UCSD-AML1 (cell line): Measurements from ENCODE around the gene ATP2A1.

ENCODE experiments used
- DNase-seq: peaks from one replicate; lab custom pipeline; 2025; ENCODE audit not compliant: unreplicated experiment; lab: John Stamatoyannopoulos, UW

ATP2A1 gene

GRCh38 chr16:28878083-28878926, at the start of gene ATP2A1:
Gene ATP2A1, plus strand, starts transcription at chr16:28878488. Its CDS starts 184 bp downstream, at chr16:28878672.
- DNase-seq = no peak

- DNase-seq = no peak
These were observed 48.5 kb upstream of the ATP2A1 start for GRCh38 chr16:28829747-28830146.

GRCh38 chr16:28830531-28830930, 47.8 kb upstream of the ATP2A1 start:
- no peak for DNase-seq

GRCh38 chr16:28834349-28834748, 43.9 kb upstream of the ATP2A1 start:
- no peak for DNase-seq

- DNase-seq = no peak
These were observed 43.1 kb upstream of the ATP2A1 start for GRCh38 chr16:28834873-28835863.

GRCh38 chr16:28835864-28836760, 42.2 kb upstream of the ATP2A1 start:
- DNase-seq = no peak

GRCh38 chr16:28836761-28837064, 41.6 kb upstream of the ATP2A1 start:
- no peak for DNase-seq

GRCh38 chr16:28837672-28838557, 40.4 kb upstream of the ATP2A1 start:
- no peak for DNase-seq

- DNase-seq = no peak
These were observed 39.8 kb upstream of the ATP2A1 start for GRCh38 chr16:28838558-28838918.

GRCh38 chr16:28839004-28839639, 39.2 kb upstream of the ATP2A1 start:
- DNase-seq = no peak

- no peak for DNase-seq
These were observed 38.4 kb upstream of the ATP2A1 start for GRCh38 chr16:28839899-28840298.

- DNase-seq = no peak
These were observed 35.6 kb upstream of the ATP2A1 start for GRCh38 chr16:28842696-28843095.

GRCh38 chr16:28843766-28844165, 34.5 kb upstream of the ATP2A1 start:
- no peak for DNase-seq

GRCh38 chr16:28844226-28844885, 33.9 kb upstream of the ATP2A1 start:
- no peak for DNase-seq

GRCh38 chr16:28845293-28845692, 33.0 kb upstream of the ATP2A1 start:
- DNase-seq = no peak

GRCh38 chr16:28845761-28846079, 32.6 kb upstream of the ATP2A1 start:
- no peak for DNase-seq

GRCh38 chr16:28846080-28846932, 32.0 kb upstream of the ATP2A1 start, which contains the start of gene TUFM:
Gene TUFM, minus strand, starts transcription at chr16:28846348. Its CDS starts 79 bp downstream, at chr16:28846269.
- peak; percentile 99 for DNase-seq

GRCh38 chr16:28846933-28847273, 31.4 kb upstream of the ATP2A1 start:
- DNase-seq = peak; percentile 50
